HUES6 (cell line): ENCODE results near the gene EPHX1.

ENCODE experiments used
- H3K27ac ChIP-seq: 2 replicates; pipeline ENCODE4 v1.7.0; 2013; ENCODE audit warnings: low read depth, mild to moderate bottlenecking, low read length, inconsistent platforms
- H3K27me3 ChIP-seq: 2 replicates; pipeline ENCODE4 v1.6.1; 2013; ENCODE audit warnings: low read length; ENCODE audit not compliant: control insufficient read depth, insufficient read depth
- H3K36me3 ChIP-seq: 2 replicates; pipeline ENCODE4 v1.6.1; 2013; ENCODE audit warnings: low read length; ENCODE audit not compliant: control insufficient read depth, insufficient read depth
- H3K4me1 ChIP-seq: 2 replicates; pipeline ENCODE4 v1.6.1; 2013; ENCODE audit warnings: low read length; ENCODE audit not compliant: control insufficient read depth, insufficient read depth
- H3K4me3 ChIP-seq: 2 replicates; pipeline ENCODE4 v1.5.1; 2013; ENCODE audit warnings: low read depth, low read length
- H3K9ac ChIP-seq: one replicate; pipeline ENCODE4 v1.6.1; 2013; ENCODE audit warnings: mild to moderate bottlenecking, low read length
- H3K9me3 ChIP-seq: 2 replicates; pipeline ENCODE4 v1.6.1; 2013; ENCODE audit warnings: low read depth, low read length; ENCODE audit not compliant: control insufficient read depth, insufficient read depth

EPHX1 gene

DNA sequence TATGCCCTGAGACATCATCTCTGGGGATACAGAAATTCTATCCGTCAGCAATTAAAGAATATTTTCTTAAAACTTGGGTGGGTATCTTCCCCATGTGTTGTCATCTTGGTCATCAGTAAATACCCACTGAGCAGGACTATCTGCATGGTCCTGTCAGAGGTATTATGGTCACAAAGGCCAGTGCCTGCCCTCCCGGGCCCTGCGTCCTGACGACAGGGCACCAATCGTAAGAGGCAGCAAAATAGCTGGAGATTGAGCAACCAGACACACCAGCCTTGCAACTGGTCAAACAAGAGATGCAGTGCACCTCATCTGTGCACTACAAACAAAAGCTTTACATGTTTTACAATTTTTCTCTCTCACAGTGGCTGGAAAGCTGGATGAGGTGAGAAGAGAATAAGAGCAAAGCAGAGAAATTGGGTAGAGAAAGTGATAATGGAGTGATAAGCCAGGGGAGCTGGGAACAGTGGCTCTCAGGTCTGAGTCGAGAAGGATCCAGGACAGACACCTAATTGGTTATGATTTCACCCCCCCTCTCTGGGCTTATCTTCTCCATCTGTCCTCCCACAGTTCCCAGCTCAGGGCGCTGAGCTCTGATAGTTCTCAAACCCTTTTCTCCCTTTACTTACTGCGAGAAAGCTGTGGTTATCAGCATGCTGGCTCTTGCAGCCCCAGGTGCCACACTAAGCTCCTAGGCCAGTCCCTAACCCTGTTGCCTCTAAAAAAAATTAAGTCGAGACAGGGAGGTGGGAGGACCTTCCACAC, 41.1 kb upstream of the EPHX1 start:
- Histone ChIP-seq H3K9ac (no peak overlapping the region), H3K4me3 (no peak overlapping the region), H3K27me3 (no peaks in the 10 kb centered on the region), H3K4me1 (peaks cover 44% of the 10 kb centered on the region), H3K9me3 (no peaks in the 10 kb centered on the region), H3K36me3 (no peaks in the 10 kb centered on the region), H3K27ac (no peak overlapping the region)

GRCh38 chr1:225769687-225770086, 40.2 kb upstream of the EPHX1 start:
- peaks cover 43% of the 10 kb centered on the region for H3K4me1 ChIP-seq
- H3K27ac ChIP-seq, result no peak overlapping the region
- no peak overlapping the region for H3K4me3 ChIP-seq
- no peaks in the 10 kb centered on the region for H3K36me3 ChIP-seq
- no peaks in the 10 kb centered on the region for H3K9me3 ChIP-seq
- no peak overlapping the region for H3K9ac ChIP-seq
- no peaks in the 10 kb centered on the region for H3K27me3 ChIP-seq

GRCh38 chr1:225770561-225771248, 39.2 kb upstream of the EPHX1 start:
- Histone ChIP-seq H3K27ac (no peak overlapping the region), H3K9me3 (no peaks in the 10 kb centered on the region), H3K9ac (no peak overlapping the region), H3K36me3 (no peaks in the 10 kb centered on the region), H3K4me3 (peak overlapping the region; percentile 22; the same call in 1 of the 2 replicates), H3K4me1 (peaks cover 43% of the 10 kb centered on the region), H3K27me3 (no peaks in the 10 kb centered on the region)

- H3K36me3 ChIP-seq, result no peaks in the 10 kb centered on the region
- no peak overlapping the region for H3K27ac ChIP-seq
- no peaks in the 10 kb centered on the region for H3K27me3 ChIP-seq
- no peak overlapping the region for H3K9ac ChIP-seq
- H3K4me1 ChIP-seq, result peaks cover 43% of the 10 kb centered on the region
- no peaks in the 10 kb centered on the region for H3K9me3 ChIP-seq
- no peak overlapping the region for H3K4me3 ChIP-seq
Observed at GRCh38 chr1:225771661-225772322, 38.1 kb upstream of the EPHX1 start.

DNA sequence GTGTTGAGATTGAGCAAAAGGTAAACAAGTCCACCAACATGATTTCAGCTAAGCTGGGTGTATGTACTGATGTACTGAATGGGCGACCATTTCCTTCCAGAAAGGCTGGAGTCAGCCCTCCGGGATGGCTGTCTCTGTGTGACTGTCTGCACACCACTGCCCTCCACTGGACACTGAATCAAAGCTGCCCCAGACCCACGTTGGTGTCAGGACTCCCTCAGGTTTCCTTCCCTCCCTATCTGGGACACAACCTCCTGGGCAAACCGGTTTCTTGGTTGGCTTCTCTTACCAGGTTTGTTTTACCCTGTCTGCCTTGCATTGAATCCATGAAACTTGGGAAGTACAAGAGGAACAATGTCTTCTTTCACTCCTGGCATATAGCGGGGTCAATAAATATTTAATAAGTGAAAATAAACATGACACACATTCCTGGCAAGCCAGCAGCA, 37.6 kb upstream of the EPHX1 start:
- H3K27me3 ChIP-seq, result no peaks in the 10 kb centered on the region
- H3K9me3 ChIP-seq, result no peaks in the 10 kb centered on the region
- no peaks in the 10 kb centered on the region for H3K36me3 ChIP-seq
- H3K4me3 ChIP-seq, result no peak overlapping the region
- no peak overlapping the region for H3K27ac ChIP-seq
- H3K4me1 ChIP-seq, result peaks cover 38% of the 10 kb centered on the region
- H3K9ac ChIP-seq, result no peak overlapping the region

- H3K27ac ChIP-seq, result no peak overlapping the region
- H3K4me1 ChIP-seq, result peaks cover 33% of the 10 kb centered on the region
- no peaks in the 10 kb centered on the region for H3K27me3 ChIP-seq
- no peak overlapping the region for H3K4me3 ChIP-seq
- H3K9me3 ChIP-seq, result no peaks in the 10 kb centered on the region
- no peaks in the 10 kb centered on the region for H3K36me3 ChIP-seq
- H3K9ac ChIP-seq, result no peak overlapping the region
Observed at GRCh38 chr1:225772848-225773247, 37.1 kb upstream of the EPHX1 start.

GRCh38 chr1:225774281-225775147, 35.4 kb upstream of the EPHX1 start:
- H3K9me3 ChIP-seq, result no peaks in the 10 kb centered on the region
- H3K27me3 ChIP-seq, result no peaks in the 10 kb centered on the region
- peaks cover 27% of the 10 kb centered on the region for H3K4me1 ChIP-seq
- peaks cover 5% of the 10 kb centered on the region for H3K36me3 ChIP-seq
- no peak overlapping the region for H3K4me3 ChIP-seq
- no peak overlapping the region for H3K9ac ChIP-seq
- no peak overlapping the region for H3K27ac ChIP-seq

DNA sequence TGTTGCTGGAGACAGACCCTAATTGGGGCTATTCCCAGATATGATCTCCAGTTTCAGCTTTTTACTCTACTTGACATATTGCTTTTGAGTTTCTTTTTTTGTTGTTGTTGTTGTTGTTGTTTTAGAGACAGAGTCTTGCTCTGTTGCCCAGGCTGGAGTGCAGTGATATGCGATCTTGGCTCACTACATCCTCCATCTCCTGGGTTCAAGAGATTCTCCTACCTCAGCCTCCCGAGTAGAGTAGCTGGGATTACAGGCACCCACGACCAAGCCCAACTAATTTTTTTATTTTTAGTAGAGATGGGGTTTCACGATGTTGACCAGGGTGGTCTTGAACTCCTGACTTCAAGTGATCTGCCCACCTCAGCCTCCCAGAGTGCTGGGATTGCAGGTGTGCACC, 33.6 kb upstream of the EPHX1 start:
- H3K36me3 ChIP-seq, result peaks cover 19% of the 10 kb centered on the region
- no peak overlapping the region for H3K4me3 ChIP-seq
- no peaks in the 10 kb centered on the region for H3K27me3 ChIP-seq
- no peak overlapping the region for H3K9ac ChIP-seq
- peaks cover 32% of the 10 kb centered on the region for H3K4me1 ChIP-seq
- no peak overlapping the region for H3K27ac ChIP-seq
- H3K9me3 ChIP-seq, result no peaks in the 10 kb centered on the region

DNA sequence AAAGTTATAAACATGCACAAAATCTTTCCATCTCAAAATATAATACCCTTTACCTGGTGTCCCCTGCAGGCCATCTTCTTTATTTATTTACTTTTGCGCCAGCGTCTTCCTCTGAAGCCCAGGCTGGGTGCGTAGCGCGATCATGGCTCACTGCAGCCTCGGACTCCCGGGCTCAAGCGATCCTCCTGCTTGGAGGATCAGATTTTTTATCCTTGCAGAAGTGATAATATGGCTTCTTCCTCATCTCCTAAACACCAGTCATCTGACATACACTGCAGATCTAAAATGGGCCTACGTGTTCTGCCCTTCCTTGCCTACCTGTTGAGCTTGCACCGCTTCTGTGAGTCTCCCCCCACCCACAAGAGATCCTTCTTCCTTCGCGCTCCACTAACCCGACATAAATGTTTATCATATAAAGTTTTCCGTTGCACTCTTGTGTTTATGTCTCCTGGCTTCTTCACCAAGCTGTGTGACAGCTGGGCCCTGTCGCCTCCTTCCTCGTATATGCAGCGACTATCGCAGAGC, 32.8 kb upstream of the EPHX1 start:
- no peaks in the 10 kb centered on the region for H3K9me3 ChIP-seq
- H3K36me3 ChIP-seq, result peaks cover 20% of the 10 kb centered on the region
- H3K4me3 ChIP-seq, result peak overlapping the region; percentile 93
- no peaks in the 10 kb centered on the region for H3K27me3 ChIP-seq
- peaks cover 30% of the 10 kb centered on the region for H3K4me1 ChIP-seq
- peak overlapping the region; percentile 100 for H3K9ac ChIP-seq
- no peak overlapping the region for H3K27ac ChIP-seq

DNA sequence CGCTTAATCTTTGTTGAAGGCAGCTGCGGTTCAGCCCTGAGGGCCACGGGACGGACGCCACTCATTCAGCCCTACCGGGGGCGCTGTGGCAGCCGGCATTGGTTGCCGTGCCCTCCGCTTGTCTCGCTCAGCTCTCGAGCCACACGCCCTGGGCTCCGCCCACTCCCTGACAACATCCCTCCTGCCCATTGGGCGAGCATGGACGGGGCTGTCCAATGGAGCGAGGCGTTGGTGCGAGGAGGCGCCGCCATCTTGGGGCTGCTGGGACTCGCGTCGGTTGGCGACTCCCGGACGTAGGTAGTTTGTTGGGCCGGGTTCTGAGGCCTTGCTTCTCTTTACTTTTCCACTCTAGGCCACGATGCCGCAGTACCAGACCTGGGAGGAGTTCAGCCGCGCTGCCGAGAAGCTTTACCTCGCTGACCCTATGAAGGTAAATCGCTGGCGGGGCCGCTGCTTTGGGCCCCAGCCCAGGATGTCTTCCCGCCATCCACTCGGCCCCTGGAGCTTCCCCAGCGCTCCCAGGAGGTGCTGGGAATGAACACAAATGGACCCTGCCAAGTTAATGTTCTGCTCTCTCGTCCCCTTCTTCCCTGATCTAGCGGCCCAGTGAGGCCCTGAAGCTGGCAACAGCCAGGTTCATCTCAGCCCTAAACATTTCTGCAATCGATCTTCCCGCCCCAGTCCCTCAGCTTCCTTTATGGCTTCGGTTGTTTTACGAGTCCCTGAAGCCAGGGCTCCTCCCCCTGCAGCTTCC, 32.2 kb upstream of the EPHX1 start, which contains the start of gene SRP9:
Gene SRP9, plus strand, starts transcription at position 244 of the 754 bp plus-strand sequence. Its CDS starts 115 bp downstream, at position 359.
- Histone ChIP-seq H3K36me3 (peaks cover 26% of the 10 kb centered on the region), H3K9me3 (no peaks in the 10 kb centered on the region), H3K27me3 (no peaks in the 10 kb centered on the region), H3K4me1 (peaks cover 26% of the 10 kb centered on the region), H3K9ac (peak within 1 kb of the TSS; percentile 100), H3K27ac (peak within 1 kb of the TSS; percentile 94), H3K4me3 (peak within 1 kb of the TSS; percentile 93)
